Hematopoietic multipotent progenitor cell treated with erythropoietin and hydrocortisone succinate and interleukin-3 and kit ligand, for 6 days (in vitro differentiated cells): ENCODE results near the gene RPGRIP1L.
A peak's percentile ranks its signal among the peaks of the same experiment; 100 is the strongest.

Experiments
- DNase-seq: peaks from one replicate; pipeline ENCODE4 v3.0.0-alpha.2; 2015

The RPGRIP1L gene

GRCh38 chr16:53643474-53643873 lies 60.2 kb downstream of the RPGRIP1L start:
- no peak for DNase-seq

GRCh38 chr16:53642094-53642493 lies 61.6 kb downstream of the RPGRIP1L start:
- no peak for DNase-seq

- DNase-seq: no peak
Observed at GRCh38 chr16:53636978-53637377, 66.7 kb downstream of the RPGRIP1L start.

- no peak for DNase-seq
Observed at GRCh38 chr16:53632526-53632925, 71.1 kb downstream of the RPGRIP1L start.

GRCh38 chr16:53631236-53632025 lies 72.2 kb downstream of the RPGRIP1L start:
- no peak for DNase-seq

GRCh38 chr16:53629607-53630312 lies 73.9 kb downstream of the RPGRIP1L start:
- no peak for DNase-seq

GRCh38 chr16:53629151-53629550 lies 74.5 kb downstream of the RPGRIP1L start:
- no peak for DNase-seq

GRCh38 chr16:53626811-53627210 lies 76.8 kb downstream of the RPGRIP1L start:
- no peak for DNase-seq

- DNase-seq: no peak
Observed at GRCh38 chr16:53626161-53626560, 77.5 kb downstream of the RPGRIP1L start.

- DNase-seq: no peak
Observed at GRCh38 chr16:53625221-53625620, 78.4 kb downstream of the RPGRIP1L start.

GRCh38 chr16:53622315-53622714 lies 81.3 kb downstream of the RPGRIP1L start:
- DNase-seq: no peak

- DNase-seq: no peak
Observed at GRCh38 chr16:53620476-53620875, 83.2 kb downstream of the RPGRIP1L start.

- no peak for DNase-seq
Observed at GRCh38 chr16:53619235-53619634, 84.4 kb downstream of the RPGRIP1L start.

- no peak for DNase-seq
Observed at GRCh38 chr16:53614346-53614745, 89.3 kb downstream of the RPGRIP1L start.

- no peak for DNase-seq
Observed at GRCh38 chr16:53612003-53612402, 91.7 kb downstream of the RPGRIP1L start.

- peak; percentile 35 for DNase-seq
Observed at GRCh38 chr16:53611179-53611696, 92.4 kb downstream of the RPGRIP1L start.

- no peak for DNase-seq
Observed at GRCh38 chr16:53609536-53609935, 94.1 kb downstream of the RPGRIP1L start.

GRCh38 chr16:53608094-53608493 lies 95.6 kb downstream of the RPGRIP1L start:
- no peak for DNase-seq

- no peak for DNase-seq
Observed at GRCh38 chr16:53605831-53606400, 97.7 kb downstream of the RPGRIP1L start.

GRCh38 chr16:53605356-53605755 lies 98.3 kb downstream of the RPGRIP1L start:
- DNase-seq: no peak

GRCh38 chr16:53601961-53602360 lies 101.7 kb downstream of the RPGRIP1L start:
- DNase-seq: no peak

- no peak for DNase-seq
Observed at GRCh38 chr16:53600616-53601015, 103.0 kb downstream of the RPGRIP1L start.

- no peak for DNase-seq
Observed at GRCh38 chr16:53600126-53600525, 103.5 kb downstream of the RPGRIP1L start.

GRCh38 chr16:53599548-53599947 lies 104.1 kb downstream of the RPGRIP1L start:
- DNase-seq: no peak
